Middle frontal gyrus (tissue), 1 donor: ENCODE measurements around the gene APOA5.
"Not testable (repeated sequence)": the region's sequence is repeated elsewhere in the genome, so short reads cannot be mapped to it uniquely, and the experiment has no call there.

Source experiments
- DNase-seq: peaks from one replicate; pipeline ENCODE4 v3.0.0-alpha.2; 2015; ENCODE audit warnings: low spot score; ENCODE audit errors: extremely low spot score

Gene APOA5

DNA sequence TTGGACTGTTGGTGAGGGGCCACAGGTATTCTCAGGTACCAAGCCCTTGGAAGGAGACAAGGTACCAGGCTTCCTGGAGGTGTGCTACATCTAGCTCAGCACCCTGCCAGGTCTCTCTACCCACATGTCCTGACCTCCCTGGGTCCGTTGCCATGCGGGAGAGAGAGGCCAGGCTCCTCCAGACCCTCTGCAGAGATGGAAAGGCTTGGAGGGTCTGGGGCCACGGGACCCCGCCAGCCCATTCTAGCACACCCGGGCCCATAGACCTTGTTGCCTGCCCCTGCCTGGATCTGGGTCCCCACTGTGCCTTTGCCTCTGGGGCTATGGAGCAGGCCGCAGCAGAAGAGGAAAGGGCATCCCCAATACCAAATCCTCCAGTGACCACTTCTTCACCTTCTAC, 35.8 kb upstream of the APOA5 start:
- no peak for DNase-seq

DNA sequence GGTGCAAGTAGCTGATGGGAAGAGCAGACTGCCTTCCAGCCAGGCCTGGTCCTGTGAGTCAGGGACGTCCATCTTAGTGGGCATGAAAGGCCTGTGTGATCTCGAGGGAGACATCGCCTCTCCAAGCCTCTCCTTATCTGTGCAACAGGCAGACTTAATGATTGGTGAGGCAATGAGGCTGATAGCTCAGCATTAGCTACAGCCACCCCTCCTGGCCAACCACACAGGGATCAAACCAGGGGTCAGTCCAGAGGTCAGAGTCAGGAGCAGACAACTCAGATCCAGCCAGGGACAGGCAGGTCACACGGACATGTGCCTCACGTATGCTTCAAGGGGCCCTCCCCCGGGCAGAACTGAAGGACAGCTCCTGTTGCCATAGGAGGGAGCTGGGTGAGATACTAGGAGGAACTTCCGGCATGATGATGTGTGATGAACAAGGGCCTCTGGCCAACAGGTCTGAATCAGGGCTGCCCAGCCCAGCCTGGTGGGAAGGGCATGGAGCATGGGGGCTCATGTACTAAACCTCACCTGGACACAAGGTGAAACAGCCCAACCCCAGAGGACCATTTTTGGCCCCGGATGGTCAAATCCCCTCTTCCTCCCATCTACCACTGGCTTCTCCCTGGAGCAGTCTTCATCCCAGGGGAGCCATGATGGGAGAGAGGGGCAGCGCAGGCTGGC, 35.2 kb upstream of the APOA5 start:
- no peak for DNase-seq

DNA sequence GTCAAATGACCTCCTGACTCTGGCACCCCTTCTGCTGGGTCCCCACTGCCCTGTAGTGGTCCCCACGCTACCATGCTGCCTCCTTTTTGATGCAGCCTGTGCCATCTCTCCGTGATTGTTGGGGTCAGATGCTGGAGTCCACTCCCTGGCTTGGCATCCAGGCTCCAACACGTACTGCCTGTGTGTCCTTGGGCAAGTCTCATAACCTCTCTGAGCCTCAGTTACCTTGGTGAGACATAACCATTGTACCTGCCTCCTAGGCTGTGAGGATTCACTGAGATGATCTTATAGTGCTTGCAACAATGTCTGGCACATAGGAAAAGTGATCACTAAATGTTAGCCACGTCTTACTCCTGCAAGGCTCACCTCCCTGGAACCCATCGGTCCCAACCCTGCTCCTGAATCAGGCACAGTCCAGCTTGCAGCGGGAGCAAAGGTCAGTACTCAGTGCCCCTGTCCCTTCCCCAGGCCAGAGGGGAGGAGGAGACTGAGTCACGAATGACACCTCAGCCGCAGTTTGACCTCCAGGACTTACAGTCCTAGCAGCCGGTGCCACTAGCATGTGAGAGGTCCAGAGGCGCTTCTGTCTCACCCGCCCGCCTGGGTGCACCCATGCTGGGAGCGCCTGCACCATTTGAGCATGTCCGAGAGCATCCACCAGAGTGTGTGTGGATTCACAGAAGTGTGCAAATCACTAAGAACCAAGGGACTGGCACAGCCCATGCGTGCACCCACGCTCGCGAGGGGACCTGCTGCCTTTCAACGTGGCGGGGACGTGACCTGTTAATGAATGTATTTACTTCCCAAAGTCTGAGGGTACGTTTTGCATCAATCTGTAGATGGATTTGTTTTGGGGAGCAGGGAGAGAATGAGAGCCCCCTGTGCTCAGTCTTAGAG, 34.4 kb upstream of the APOA5 start:
- no peak for DNase-seq

DNA sequence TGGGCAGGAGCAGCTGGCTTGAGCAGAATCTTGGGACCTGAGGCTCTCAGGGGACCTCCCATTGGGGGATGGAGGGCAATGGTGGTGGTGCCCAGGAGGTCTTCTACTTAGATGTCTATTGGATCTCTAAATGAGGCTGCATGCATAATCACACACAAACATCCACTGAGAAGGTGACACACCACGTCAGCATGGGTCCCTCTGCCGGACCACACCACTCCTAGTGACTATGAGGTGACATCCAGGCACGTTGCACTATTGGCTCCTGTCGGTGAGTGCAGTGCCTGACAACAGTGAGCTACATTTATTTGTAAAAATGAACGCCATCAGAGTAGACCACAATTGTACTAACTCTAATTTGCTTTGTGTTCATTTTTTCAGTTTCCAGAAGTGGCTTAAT, 33.8 kb upstream of the APOA5 start:
- DNase-seq = no peak

DNA sequence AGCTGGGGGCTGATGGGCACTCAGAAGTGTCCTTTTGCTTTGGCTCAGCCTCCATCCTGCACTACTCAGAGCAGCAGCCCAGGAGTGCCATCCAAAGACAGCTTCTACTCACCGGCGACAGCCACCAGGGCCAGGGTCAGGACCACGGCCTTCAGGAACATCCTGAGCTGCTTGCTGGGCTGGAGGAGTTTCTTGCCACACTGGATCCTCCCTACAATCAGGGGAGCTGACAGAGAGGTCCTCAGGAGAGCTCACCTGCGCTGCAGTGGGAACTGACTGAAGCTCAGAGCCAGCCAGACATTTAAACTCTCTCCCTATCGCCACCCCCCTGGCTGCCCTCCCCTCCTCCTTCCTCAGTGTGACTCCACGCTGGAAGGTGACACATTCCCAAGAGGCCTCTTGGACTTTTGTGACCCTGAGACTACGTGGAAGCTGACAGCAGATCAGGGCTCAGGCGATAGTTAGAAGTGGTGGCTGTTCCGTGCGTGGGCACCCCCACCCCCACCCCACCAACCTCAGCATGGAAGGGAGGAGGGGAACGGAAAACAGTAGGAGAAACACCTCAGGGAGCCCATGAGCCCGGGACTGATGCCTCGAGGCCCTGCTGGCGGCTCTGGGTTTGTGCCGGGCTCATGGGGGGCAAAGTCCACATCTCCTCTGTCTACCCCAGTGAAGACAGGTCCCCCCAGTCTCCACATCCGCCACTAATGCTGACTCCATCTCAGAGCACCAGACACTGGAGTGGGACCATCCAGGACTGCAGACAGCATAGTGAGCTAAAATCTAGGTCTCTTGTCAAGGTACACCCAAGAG, 31.6 kb upstream of the APOA5 start, which contains the start of gene APOA4:
TSS of gene APOA4 (minus strand) at position 274 of the 813 bp plus-strand sequence. CDS start at position 161, 113 bp downstream.
- DNase-seq = no peak

DNA sequence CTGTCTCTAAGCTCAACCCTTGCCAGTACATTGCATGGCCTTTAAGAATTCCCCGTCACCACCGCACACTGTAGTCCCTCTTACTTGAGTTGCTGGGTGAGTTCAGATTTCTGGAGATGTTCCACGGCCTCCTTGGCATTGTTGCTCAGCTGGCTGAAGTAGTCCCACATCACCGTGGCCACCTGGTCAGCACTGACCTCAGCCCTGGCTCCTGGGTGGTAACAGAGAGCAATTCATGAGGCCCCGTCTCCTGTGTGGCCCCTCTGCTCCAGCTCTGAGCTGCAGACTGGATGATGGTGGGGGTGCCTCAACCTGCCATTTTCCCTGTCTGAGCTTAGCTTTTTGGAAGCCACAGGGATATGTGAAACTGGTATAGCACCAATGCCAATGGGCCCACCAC, 30.9 kb upstream of the APOA5 start:
- DNase-seq = no peak

DNA sequence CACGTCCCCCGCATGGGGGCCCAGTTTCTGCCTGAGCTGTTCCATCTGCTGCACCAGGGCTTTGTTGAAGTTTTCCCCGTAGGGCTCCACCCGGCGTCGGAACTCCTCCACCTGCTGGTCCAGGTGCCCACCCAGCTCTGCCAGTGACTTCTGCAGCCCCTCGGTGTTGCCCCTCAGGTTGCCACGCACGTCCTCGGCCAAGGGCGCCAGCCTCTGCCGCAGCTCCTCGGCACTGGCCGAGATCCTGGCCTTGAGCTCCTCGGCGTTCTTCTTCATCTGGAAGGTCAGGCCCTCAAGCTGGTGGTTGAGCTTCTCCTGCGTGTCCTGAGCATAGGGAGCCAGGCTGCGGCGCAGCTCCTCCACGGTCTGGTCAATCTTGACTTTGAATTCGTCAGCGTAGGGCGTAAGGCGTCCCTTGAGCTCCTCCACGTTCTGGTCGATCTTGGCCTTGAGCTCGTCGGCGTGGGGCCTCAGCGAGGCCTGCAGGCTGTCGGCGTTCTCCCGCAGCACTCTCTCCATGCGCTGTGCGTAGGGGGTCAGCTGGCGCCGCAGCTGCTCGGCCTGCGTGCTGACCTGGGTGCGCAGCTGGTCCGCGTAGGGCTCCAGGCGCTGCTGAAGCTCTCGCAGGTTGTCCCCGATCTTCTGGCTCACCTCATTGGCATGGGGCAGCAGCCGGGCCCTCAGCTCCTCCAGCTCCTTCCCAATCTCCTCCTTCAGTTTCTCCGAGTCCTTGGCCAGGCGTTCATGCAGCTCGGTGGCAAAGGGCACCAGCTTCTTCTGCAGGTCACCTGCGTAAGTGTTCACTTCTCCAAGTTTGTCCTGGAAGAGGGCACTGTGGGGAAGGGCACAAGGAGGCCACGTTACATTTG, 29.6 kb upstream of the APOA5 start:
- DNase-seq = no peak

DNA sequence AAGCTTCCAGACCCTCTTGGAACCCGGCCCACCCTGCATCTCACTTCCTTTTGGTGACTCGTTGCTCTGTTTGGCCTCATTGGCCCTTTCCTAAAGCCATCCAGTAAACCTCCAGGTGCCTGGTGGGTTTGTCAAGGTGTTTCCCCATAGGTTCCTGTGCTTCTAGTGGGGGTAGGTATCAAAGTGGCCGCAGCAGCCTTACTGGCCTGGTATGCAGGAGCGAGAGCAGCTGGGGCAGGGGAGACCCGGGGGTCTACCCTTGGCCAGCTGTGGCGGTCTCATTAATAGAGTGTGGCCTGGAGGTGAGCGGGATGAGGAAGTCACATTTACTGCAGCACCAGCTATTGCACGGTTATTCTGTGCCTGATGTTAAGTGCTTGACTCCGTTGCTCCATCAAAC, 27.4 kb upstream of the APOA5 start:
- DNase-seq = no peak

DNA sequence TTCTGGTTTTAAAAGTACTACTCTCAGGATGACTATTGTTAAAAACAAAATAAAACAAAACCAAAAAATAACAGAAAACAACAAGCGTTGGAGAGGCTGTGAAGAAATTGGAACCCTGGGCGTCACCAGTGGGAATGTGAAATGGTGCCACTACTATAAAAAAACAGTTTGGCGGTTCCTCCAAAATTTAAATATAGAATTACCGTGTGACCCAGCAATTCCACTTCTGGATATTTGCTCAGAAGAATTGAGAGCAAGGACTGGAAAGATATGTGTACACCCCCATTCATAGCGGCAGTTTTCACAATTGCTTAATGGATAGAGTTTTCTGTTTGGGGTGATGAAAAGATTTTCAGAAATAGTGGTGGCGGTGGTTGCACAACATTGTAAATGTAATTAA, 22.8 kb upstream of the APOA5 start:
- no peak for DNase-seq

DNA sequence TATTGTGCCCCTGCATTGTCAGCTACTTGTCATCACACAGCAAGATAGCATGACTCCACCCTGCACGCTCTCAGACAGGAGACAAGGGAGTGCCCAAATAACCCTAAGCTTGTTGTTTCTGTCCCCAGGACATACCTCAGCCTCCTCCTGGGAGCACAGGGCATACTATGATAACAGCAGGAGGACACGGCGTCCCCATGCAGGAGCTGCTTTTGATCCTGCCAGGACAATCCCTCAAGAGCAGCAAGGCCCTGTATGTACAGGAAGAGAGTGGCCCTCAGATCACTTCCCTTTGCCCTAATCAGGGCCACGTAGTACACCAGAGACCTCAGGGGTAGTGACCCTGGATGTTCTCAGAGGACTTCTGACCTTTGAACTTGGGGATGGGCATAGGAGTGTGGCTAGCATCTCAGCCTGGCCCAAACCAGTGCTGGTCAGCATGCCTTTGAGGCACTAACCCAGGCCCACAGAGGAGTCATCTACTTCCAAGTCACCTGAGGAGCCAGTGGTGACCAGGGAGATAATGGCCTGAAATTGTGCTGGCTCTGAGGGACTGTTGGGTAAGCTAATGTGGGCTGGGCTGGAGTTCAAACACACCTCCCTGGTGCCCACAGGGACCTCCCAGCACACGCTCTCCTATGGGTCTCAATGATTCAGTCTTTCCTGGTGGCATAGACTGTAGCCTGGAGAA, 22.2 kb upstream of the APOA5 start:
- DNase-seq = no peak

DNA sequence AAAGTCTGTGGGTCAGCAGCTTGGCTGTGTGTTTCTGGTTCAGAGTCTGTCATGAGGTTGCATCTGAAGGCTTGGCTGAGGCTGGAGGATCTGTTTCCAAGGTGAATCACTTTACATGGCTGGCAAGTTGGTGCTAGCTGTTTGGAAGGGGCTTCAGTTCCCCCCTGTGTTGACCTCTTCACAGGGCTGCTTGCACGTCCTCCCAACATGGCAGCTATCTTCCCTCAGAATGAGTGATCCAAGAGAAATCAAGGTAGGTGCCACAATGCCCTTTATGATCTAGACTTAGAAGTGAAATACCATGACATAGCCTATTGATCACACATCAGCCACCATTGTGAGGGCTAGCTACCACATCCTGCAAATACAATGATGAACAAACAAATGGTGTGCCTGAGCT, 21.5 kb upstream of the APOA5 start:
- no peak for DNase-seq

DNA sequence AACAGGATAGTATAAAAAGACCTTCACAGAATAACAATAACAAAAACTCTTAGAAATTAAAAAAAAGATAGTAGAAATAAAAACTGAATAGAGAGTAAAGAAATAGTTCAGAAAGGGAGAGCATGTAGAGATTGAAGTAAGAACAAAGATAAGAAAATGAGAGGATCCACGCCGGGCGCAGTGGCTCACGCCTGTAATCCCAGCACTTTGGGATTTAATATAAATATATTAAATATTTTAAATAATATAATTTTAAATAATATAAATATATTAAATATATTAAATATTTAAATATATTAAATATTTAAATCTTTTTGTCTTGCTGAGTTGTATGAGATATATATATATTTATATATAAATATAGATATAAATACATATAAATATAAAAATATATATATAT, 20.4 kb upstream of the APOA5 start:
- DNase-seq = no peak

DNA sequence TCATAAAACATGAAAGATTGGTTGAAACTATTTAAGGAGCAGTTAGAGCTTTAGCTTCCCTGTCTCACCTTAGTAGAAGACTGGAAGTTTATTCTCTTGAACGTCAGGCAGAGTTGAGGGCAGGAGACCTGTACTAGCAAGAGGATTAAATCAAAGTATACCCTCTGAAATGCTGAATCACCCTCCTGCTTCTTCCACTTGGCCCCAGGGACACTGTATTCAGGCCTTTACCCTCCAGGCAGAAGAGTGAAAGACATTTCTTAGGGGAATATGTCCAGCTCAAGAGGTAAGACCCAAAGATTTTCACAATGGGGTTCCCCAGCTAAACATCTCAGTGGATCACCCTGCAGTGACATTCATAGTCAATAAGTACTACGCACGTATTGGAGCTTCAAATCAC, 19.5 kb upstream of the APOA5 start:
- no peak for DNase-seq

DNA sequence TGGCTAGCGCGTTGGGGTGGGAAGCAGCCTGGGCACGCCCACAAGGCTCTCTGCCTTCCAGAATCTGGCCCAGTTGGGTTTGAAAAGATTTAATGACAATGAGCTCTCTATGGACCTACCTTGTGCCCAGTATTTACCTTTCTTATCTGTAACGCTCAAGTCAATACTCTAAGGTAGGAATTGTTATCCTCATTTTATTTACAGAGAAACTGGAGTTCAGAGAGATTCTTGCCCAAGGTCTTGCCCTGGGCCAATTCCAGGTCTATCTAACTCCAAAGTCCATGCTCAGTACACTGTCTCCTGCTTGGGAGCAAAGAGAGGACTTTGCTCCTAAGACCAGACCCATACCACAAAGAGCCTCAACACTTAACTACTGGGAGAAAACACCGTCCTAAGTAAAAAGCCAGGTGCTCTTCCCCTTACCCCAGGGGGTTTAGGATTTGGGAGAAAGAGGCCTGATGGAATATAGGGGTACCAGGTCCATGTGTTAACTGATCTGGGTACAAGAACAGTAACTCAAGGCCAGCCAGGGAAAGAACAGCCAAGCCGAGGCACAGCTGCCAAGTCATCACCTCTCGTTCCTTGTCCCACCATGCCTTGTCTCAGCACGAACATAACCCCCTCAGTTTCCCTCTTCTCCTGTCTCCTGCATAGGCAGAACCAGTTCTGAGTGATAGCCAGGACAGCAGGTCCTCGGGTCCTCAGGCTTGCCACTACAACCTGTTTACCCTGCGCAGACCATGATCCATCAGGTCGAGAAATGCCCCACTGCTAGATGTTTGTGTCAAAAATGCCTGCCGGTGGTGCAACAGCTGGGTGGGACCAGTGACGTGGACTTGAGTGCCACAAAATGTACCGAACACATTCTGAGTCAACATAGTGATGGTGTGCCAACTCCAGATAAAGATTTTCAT, 16.8 kb upstream of the APOA5 start:
- no peak for DNase-seq

DNA sequence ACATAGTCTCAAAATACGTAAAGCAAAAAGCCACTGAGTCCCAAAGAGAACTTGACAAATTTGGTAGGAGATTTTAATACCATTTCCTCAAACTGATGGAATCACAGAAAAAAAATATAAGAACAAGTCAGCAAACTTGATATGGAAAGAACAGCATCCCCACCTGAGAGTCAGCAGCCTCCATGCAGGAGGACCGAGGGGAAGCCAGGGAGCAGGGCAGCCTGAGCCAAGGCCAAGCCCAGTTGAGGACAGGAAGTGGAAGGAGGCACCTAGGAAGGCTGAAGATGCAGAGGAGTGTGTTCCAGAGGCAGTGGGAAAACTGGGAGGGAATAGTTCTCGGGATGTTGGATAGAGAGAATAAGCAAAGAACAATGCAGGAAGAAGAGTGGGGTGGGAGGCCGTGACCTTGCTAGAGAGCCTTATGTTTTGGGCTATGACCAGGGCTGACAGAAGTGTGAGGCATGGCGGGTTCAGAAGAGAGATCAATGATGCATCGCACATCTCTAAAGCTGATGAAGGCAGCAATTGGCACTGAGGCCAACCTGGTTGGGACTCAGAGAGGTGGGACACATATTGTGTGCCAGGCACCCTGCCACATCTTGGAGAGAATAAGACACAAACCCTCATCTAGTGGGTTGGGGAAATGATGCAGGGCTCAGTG, 16.1 kb upstream of the APOA5 start:
- no peak for DNase-seq

DNA sequence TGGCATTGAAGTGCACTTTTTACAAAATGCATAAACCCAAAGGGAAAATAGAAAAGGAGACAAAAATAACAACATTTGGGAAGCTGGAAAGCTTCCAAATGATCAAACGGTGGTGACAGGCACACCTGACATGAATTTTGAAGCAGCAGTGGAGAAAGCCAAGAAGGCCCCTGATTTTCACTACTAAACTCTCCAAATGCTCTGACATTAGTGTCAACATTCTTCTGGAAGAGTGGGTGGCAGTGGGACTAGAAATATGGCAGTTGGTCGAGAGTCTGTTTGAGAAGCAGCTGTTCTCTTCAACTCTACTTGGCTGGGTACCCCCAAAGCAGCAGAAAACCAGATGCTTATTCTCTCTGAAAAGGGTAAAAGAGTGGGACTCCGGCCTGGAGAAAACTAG, 12.3 kb upstream of the APOA5 start:
- no peak for DNase-seq

DNA sequence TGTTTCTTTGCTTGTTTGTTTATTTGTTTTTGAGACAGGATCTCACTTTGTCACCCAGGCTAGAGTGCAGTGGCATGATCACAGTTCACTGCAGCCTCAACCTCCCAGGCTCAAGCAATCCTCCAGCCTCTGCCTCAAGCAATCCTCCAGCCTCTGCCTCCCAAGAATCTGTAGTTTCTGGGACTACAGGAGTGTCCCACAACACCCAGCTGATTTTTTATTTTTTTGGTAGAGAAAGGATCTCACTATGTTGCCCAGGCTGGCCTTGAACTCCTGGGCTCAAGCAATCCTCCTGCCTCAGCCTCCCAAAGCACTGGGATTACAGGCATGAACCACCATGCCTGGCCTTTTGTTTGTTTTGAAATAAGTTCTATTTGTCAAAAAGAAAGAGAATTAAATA, 10.0 kb upstream of the APOA5 start:
- not testable (repeated sequence) for DNase-seq

DNA sequence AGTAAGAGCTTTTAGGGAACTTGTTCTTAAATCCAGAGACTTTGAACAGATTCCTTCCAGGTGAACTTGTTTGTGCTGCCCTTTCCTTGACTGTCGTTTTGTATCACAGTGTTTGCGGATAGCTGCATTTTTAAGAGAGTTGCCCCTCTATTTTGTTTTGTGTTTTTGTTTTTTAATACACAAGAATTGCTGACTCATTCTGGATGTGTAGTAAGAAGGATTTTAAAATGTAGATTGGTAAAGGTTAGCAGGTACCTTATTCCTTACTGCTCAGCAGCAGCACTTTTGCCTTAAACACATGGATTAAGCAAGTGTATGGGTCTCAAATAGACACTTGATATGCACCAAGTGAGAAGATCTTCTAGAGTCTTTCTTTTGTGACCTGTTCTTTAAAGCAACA, 8.9 kb upstream of the APOA5 start:
- no peak for DNase-seq

DNA sequence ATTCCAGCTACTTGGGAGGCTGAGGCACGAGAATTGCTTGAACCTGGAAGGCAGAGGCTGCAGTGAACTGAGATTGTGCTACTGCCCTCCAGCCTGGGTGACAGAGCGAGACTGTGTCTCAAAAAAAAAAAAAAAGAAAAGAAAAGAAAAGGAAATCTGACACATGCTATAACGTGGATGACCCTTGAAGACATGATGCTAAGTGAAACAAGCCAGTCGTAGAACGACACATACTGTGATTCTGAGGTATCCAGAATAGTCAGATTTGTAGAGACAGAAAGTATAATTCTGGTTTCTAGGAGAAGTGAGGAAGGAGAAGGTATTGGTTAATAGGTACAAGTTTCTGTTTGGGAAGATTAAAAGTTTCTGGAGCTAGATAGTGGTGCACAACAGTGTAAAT, 6.7 kb upstream of the APOA5 start:
- no peak for DNase-seq
